Activated CD8-positive, alpha-beta memory T cell treated with anti-CD3 and anti-CD28 coated beads for 36 hours (primary cell): ENCODE measurements around the gene MAST2. TPM values are rescaled to one million over a fixed set of nuclear protein-coding genes. Genes with fewer than 3 reads are reported as not detected.
"Not testable (repeated sequence)": the region's sequence is repeated elsewhere in the genome, so short reads cannot be mapped to it uniquely, and the experiment has no call there.

Experiments
- CTCF ChIA-PET: fragments of 350-600 bp; sonication (Branson Sonifier 250); formaldehyde crosslinking; loops from one replicate; lab custom pipeline; 2021; ENCODE audit warnings: antibody characterized with exemption; lab: Charles Lee
- POLR2A ChIA-PET: fragments of 350-600 bp; sonication (Branson Sonifier 250); formaldehyde crosslinking; loops from one replicate; lab custom pipeline; 2021; ENCODE audit warnings: antibody characterized with exemption; lab: Charles Lee
- total RNA-seq, 2 experiments: library from RNA; stranded (reverse); gene quantifications; one replicate each; pipeline ENCODE4 v1.2.3, GENCODE V29; 2021

Gene MAST2
- total RNA-seq, 2 experiments from 2014 or later = 31.3 to 31.6 TPM

DNA sequence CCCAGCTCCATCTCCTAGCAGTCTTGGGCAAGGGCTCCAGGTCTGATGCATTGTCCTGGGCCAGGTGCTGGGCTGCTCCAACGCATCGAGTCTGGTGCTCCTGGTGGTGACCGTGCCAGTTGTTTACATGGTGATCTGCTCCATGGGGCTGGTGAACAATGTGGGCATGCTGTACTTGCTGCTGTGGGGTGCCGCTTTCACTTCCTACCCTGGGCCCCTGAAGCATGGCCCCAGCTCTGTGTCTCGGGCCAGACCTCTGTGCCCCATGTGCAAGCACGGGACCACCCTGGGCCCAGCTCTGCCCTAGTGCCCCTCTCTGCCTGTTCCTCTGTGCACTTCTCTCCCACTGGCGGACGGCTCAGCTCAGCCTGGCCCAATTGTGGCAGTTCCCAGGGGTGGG lies 119.4 kb downstream of the MAST2 start:
- POLR2A ChIA-PET = no interaction called here
- CTCF ChIA-PET = no interaction called here

DNA sequence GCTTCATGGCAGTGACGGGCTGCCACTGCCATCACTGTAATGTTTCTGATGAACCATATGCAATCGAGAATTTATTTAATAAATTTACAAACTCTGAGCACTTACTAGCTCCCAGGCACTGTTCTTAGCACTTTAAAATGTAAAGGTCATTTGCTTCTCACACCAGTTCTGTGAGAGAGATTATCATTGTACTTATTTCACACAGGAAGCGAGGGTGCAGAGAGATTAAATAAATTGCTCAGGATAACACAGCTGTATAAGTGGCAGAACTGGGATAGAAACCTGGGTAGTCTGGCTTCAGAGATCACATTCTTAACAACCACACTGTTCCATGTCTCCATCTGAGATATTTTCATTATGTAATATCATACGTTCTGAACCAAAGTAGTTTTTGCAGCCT lies 119.9 kb downstream of the MAST2 start:
- ChIA-PET CTCF (no interaction called here), POLR2A (no interaction called here)

DNA sequence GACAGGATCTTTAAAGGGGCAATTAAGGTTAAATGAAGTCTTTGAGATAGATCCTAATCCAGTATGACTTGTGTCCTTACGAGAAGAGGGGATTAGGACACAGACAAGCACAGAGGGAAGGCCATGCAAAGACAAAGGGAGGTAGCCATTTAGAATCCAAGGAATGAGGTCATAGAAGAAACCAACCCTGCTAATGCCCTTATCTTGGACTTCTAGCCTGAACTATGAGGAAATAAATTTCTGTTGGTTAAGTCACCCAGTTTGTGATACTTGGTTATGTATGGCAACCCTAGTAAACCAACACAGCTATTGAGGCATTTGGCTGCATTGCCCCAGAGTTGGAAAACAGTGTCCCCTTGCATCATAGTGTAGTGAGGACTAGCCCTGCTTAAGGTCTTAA lies 121.3 kb downstream of the MAST2 start:
- ChIA-PET CTCF (no interaction called here), POLR2A (no interaction called here)

DNA sequence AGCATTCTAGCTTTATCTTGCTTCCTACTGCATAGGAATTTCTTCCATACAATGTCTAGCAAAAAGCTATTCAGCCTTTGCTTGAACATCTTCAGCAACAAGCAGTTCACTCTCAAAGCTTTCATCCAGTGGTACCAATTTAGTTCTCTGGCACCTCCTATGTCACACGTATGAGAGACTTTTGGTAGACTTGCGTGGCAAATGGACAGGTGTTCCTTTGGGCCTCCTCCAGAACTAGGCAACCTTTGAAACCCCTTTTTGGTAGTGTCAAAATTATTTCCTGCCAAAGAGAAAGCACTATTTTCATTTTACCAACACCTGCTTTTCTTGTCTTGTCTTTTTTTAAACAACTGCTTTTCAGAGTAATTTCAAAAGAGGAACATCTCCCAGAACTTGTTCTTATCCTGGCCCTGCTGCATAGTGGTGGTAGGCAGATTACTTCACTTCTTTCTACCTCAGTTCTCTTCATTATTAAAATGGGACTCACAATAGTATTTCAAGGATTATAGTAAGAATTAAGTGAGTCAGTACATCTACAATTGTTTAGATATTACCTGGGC lies 122.4 kb downstream of the MAST2 start:
- ChIA-PET CTCF (no interaction called here), POLR2A (no interaction called here)

DNA sequence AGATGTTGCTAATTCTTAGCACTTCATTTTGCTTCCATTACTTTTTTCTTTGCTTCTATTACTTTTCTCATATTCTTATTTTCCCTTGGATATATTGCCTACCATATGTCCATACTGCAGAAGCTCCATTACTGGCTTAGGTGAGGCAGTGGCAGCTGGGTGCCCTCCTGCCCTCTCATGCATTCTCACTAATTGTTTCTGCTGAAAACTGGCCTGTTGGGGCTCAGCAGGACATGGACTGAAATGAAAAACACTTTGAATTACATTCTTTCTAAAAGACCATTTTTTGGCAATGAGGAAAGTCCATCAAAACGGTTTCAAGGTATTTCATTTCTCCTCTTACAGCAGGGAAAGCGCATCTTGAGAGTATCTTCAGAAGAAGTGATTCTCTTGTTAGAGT lies 122.9 kb downstream of the MAST2 start:
- CTCF ChIA-PET = no interaction called here
- POLR2A ChIA-PET = no interaction called here

DNA sequence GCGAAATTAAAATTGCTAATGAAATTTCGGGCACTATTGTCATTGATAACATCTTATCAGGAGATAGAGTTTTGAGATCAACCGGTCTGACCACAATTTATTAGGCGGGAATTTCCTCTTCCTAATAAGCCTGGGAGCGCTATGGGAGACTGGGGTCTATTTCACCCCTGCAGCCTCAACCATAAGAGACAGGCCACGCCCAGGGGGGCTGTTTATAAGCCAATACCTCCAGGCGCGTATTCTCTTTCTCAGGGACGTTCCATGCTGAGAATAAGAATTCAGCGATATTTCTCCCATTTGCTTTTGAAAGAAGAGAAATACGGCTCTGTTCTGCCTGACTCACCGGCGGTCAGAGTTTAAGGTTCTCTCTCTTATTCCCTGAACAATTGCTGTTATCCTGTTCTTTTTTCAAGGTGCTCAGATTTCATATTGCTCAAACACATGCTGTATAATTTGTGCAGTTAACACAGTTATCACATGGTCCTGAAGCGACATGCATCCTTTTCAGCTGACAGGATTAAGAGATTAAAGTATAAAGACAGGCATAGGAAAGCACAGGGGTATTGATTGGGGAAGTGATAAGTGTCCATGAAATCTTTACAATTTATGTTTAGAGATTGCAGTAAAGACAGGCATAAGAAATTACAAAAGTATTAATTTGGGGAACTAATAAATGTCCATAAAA lies 124.0 kb downstream of the MAST2 start:
- POLR2A ChIA-PET = not testable (repeated sequence)

DNA sequence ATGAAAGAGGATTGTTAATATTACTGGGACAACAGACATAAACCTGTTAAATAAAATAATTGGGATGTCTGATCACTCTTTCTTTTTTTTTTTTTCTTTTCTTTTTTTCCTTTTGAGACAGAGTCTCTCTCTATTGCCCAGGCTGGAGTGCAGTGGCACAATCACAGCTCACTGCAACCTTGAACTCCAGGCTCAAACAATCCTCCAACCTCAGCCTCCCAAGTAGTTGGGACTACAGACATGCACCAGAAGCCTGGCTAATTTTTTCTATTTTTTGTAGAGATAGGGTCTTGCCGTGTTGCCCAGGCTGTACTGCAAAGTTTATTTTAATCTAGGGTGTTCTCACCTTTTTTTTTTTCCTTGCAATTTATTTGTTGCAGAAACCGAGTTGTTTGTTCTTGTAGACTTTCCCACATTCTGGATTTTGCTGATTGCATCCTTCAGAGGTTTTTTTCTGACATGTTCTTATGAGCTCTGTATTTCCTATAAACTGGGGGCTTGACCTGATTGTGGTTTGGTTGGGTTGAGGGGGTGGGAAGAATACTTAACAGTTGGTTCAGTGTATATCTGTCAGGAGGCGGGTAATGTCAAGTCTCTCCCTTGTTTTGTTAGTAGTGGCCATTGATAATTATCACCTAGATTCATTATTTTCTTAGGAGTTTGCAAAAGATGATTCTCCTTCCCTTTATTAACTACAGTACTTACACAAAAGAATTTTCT lies 125.2 kb downstream of the MAST2 start:
- POLR2A ChIA-PET = no interaction called here
- CTCF ChIA-PET = no interaction called here

More for the DNA sequence above, 124.0 kb downstream of the MAST2 start:
- CTCF ChIA-PET = not testable (repeated sequence)

DNA sequence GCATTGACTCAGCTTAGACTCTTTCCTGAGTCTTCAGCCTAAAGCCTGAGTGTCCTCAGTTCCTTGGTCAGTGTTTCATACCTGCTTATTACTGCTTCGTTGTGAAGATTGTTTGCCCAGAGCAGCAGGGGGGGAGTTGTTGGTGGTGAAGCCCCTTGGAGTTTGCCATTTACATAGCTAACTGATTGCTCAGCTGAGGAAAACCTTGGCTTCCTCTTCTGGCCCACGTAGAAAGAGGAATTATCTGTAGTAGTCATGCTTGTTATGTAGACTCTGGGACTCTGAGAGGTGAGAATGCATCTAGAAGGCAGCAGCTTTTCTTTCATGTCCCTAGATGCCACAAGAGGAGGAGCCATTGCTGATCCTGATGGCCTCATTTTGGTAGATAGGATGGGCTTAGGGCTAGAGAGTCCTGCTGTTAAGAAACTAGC lies 125.9 kb downstream of the MAST2 start:
- POLR2A ChIA-PET = no interaction called here
- CTCF ChIA-PET = no interaction called here

DNA sequence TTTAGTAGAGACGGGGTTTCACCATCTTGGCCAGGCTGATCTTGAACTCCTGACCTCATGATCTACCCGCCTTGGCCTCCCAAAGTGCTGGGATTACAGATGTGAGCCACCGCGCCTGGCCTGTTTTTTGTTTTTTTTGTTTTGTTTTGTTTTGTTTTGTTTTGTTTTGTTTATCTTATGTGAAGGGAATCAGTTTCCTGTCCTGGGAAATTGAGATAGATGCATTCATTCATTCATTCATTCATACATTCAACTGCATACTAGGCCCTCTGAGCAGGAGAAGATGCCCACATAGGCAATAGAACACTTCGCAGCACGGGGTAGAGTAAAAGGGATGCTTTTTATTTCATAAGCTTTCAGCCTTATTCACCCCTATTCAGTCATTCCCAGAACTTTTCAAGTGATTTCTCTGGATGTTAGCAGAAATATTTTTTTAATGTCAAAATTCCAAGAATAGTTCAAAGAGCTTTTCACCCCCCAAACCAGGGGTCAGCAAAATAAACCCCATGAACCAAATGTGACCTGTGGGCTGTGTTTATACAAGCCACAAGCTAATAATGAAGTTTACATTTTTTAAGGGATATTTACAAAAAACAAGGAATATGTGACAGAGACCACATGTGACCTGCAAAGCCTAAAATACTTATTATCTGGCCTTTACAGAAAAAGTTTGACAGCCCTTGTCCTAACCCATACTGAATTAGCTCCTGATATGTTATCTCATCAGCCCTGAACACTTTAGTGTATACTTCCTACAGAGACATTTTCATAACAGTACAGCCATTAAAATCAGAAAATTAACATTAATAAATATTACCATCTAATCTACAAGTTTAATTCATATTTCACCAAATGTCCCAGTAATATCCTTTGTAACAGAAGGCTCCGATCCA lies 127.1 kb downstream of the MAST2 start:
- ChIA-PET POLR2A (no interaction called here), CTCF (no interaction called here)

DNA sequence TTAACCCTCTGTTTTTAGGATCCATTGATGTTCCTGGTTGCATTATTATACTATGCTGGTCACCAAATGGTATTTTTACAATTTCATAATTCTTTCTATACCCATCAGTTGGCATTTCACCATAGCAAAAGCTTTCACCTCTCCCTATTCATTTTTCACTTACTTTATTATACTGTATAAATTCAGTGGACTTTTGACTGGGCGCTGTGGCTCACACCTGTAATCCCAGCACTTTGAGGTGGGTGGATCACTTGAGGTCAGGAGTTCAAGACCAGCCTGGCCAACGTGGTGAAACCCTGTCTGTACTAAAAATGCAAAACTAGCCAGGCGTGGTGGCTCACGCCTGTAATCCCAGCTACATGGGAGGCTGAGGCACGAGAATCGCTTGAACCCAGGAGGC lies 128.8 kb downstream of the MAST2 start:
- POLR2A ChIA-PET, CTCF ChIA-PET: not testable (repeated sequence)

DNA sequence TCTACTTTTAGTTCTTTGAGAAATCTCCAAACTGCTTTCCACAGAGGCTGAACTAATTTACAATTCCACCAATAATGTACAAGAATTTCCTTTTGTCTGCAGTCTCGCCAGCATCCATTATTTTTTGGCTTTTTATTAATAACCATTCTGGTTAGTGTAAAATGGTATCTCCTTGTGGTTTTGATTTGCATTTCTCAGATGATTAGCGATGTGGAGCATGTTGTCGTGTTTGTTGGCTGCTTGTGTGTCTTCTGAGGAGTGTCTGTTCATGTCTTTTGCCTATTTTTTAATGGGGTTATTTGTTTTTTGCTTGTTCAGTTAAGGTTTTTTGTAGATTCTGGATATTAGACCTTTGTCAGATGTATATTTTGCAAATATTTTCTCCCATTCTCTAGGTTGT lies 131.5 kb downstream of the MAST2 start:
- ChIA-PET CTCF (no interaction called here), POLR2A (no interaction called here)

DNA sequence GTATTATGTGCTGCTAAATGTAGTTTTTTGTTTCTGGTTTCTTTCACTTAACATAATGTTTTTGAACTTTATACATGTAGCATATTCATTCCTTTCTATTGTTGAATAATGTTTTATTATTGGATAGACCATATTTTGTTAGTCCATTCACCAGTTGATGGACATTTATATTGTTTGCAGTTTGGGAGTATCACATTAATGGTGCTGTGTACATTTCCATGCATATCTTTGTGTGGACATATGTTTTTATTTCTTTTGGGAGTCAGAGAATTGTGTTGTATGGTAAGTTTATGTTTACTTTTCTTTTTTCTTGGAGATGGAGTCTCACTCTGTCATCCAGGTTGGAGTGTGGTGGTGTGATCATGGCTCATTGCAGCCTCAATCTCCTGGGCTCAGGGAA lies 134.6 kb downstream of the MAST2 start:
- CTCF ChIA-PET = no interaction called here
- POLR2A ChIA-PET = no interaction called here

DNA sequence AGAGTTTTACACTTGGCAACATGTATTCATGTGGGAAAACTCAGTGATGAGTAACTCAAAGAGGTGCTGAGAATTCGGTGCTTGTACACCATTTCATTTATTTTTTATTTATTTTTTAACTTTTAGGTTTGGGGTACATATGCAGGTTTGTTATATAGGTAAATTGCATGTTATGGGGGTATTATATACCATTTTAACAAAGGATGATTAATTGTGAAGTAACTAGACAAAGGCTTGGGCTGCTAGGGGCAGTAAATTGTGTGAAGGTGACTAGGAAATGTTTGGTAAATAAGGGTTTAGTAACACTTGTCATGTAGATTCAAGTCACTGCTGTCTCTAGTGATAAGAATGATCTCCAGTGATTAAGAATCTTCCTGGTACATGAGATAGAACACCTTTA lies 139.0 kb downstream of the MAST2 start:
- ChIA-PET POLR2A (no interaction called here), CTCF (no interaction called here)

DNA sequence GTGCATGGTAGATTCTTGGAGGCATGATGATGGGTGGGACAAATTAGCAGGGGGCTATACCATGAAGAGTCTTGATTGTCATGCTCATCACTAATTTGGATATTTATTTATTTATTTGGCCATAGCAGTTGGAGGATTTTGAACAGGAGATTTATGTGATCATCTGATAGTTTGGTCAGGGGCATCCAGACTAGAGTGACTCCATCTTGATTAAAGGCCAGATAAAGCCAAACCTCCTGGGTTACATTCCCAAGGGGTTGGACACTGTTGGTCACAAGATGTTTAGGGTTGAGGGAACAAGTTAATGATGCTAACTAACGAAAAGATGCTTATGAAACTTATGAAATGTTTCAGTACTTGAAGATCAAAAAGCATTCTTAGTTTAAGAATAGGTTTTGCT lies 139.8 kb downstream of the MAST2 start:
- CTCF ChIA-PET = no interaction called here
- POLR2A ChIA-PET = no interaction called here

DNA sequence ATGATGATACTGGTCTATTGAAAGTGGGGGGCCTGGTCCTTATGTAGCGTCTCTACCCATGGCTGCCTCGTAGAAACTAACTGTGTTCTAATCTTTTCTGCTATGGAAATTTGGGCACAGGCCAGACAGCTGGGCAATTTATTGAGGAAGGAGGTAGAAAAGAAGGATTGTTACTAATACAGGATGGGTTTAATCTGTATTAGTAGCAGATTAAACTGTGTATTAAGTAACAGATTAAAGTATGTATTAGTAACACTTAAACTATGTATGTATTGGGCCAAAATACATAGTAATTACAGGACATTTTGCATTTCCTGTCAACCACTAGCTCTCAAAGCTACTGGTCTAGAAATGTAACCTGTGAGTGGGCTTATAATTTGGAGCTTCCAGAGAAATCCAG lies 142.0 kb downstream of the MAST2 start:
- POLR2A ChIA-PET = no interaction called here
- CTCF ChIA-PET = no interaction called here

DNA sequence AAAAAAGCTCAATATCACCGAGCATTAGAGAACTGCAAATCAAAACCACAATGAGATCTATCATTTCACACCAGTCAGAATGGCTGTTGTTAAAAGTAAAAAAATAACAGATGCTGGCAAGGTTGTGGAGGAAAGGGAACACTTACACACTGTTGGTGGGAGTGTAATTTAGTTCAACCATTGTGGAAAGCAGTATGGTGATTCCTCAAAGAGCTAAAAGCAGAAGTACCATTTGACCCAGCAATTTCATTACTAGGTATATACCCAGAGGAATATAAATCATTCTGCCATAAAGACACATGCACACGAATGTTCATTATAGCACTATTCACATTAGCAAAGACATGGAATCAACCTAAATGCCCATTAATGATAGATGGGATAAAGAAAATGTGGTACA lies 146.1 kb downstream of the MAST2 start:
- POLR2A ChIA-PET = not testable (repeated sequence)

DNA sequence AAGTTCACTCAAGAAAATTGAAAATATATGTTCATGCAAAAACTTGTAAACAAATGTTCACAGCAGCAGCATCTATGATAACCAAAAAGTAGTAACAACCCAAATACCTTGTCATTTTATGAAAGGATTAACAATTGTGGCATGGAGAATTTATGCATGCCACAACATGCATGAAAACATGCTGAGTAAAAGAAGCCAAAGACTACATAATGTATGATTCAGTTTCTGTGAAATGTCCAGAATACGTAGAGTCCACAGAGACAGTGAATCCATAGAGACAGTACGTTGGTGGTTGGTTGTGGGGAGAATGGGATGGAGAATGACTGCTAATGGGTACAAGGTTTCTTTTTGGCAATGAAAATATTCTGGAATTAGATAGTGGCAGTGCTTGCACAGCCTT lies 148.7 kb downstream of the MAST2 start:
- POLR2A ChIA-PET = no interaction called here
- CTCF ChIA-PET = no interaction called here

More for the DNA sequence above, 146.1 kb downstream of the MAST2 start:
- CTCF ChIA-PET = not testable (repeated sequence)

DNA sequence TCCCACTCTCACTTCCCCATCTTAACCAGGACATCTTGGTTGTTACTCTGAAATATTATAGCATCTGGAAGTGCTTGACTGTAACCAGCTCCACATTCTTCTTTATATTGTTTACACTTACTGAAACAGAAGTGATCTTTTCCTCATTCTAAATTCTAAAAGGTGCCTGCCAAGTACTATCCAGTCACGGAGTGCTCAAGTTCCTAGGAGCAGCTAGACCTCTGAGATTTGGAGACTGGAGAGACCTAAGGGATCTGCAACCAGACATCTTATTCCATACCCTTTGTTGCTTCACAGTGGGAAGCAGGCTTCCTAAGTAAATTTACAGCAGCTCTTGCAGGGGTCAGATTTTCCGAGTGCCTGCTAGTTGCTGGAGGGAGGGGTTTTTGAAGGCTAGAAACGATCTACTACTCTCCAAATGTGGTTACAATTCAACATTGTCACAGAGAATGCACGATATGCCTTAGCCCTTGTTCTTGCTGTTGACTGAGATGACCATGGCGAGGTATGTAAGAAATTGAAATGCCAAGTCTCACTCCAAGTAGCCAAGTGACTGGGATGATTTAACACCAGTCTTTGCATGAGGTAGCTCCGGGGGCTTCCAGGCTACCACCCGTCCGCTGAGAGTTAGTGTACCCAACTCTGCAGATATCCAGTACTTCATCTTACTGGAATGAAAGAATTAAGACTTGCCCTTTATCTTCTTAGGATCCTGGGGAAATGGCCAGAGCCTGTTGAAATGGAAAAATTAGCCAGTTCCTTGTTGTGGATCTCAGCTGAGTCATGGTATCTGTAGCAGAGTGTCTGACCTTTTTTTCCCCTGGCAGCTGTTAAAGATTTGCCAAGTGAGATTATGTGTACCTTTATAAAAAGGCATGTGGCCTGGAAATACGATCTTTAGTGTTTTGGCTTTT lies 150.8 kb downstream of the MAST2 start:
- ChIA-PET CTCF (no interaction called here), POLR2A (no interaction called here)

DNA sequence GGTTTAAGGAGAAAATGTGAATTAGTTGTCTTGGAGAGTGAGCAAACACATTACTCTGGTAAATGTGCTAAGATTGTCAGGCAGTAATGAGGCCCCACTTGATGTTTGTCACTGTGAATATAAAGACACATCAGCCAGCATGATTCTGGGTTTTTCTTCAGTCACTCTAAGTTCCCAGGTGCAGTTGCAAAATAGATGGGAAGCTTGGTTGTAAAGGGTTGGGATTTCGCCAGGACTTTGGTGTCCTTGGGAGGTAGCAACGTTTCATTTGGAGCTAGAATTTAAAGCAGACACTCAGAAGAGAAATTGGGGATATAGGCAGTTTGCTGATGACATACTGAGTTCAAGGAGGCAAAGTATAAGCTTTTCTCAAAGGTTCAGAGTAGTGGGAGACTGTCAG lies 154.3 kb downstream of the MAST2 start:
- CTCF ChIA-PET = no interaction called here
- POLR2A ChIA-PET = no interaction called here
